ENCODE results near the gene CELA2B. TPM values are rescaled to one million over a fixed set of nuclear protein-coding genes. Genes with fewer than 3 reads are reported as not detected.

The CELA2B gene
- total and polyA plus RNA-seq, 4 donors = not detected

DNA sequence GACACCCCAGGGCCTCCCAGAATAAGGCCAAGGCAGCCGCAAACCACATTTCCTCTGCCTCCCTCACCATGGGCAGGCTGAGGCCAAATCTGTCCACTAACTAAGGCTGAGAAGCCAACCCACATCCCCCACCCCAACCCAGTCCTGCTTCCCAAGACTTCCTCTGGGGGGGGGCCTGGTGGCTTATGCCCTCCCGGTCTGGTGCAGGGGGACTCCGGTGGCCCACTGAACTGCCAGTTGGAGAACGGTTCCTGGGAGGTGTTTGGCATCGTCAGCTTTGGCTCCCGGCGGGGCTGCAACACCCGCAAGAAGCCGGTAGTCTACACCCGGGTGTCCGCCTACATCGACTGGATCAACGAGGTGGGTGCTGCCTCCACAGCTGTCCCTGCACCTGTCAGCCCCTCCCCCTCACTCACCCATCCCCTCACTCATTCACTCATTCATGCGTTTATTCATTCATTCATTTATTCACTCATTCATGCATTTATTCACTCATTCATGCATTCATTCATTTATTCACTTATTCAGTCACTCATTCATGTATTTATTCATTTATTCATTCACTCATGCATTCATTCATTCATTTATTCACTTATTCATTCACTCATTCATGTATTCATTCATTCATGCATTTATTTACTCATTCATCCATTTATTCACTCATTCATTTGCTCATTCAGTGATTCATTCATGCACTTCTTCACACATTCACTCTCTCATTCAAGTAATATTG lies 30.3 kb upstream of the CELA2B start:
- Histone ChIP-seq H3K36me3 (ENCODE audit: control insufficient read depth in 4 of 4, insufficient read depth in 3 of 4, low read depth in 1 of 4, low read length in 3 of 4) (no peaks in the 10 kb centered on the region), H3K9me3 (ENCODE audit: control insufficient read depth in 4 of 4, low read length in 3 of 4) (no peaks in the 10 kb centered on the region), H3K4me1 (ENCODE audit: control insufficient read depth in 4 of 4, insufficient read depth in 4 of 4, low read length in 3 of 4) (no peaks in the 10 kb centered on the region), H3K27me3 (ENCODE audit: control insufficient read depth in 4 of 4, insufficient read depth in 4 of 4, low read length in 3 of 4) (no peaks in the 10 kb centered on the region), H3K4me3 (ENCODE audit: low read depth in 1 of 3, low read length in 3 of 3) (no peak overlapping the region), H3K9ac (ENCODE audit: low read depth in 1 of 2, low read length in 2 of 2) (no peak overlapping the region), H3K27ac (ENCODE audit: low read depth in 1 of 2, low read length in 2 of 2) (no peak overlapping the region)
- 86% methylated on average over 14 of the region's 14 CpGs for WGBS
- DNase-seq (ENCODE audit: low spot score) = no peak
- no peak for TF ChIP-seq HNF4A (conservative IDR thresholded peaks at IDR 0.05)
- TF ChIP-seq SP1 (IDR thresholded peaks at IDR 0.05) = no peak
- no peak for TF ChIP-seq ATF3 (IDR thresholded peaks at IDR 0.05)
- no peak for TF ChIP-seq CTCF (IDR thresholded peaks at IDR 0.05; ENCODE audit: low read depth, low read length, missing input control)
- no peak for TF ChIP-seq NR2F2 (IDR thresholded peaks at IDR 0.05)
- TF ChIP-seq, protein P1, sequence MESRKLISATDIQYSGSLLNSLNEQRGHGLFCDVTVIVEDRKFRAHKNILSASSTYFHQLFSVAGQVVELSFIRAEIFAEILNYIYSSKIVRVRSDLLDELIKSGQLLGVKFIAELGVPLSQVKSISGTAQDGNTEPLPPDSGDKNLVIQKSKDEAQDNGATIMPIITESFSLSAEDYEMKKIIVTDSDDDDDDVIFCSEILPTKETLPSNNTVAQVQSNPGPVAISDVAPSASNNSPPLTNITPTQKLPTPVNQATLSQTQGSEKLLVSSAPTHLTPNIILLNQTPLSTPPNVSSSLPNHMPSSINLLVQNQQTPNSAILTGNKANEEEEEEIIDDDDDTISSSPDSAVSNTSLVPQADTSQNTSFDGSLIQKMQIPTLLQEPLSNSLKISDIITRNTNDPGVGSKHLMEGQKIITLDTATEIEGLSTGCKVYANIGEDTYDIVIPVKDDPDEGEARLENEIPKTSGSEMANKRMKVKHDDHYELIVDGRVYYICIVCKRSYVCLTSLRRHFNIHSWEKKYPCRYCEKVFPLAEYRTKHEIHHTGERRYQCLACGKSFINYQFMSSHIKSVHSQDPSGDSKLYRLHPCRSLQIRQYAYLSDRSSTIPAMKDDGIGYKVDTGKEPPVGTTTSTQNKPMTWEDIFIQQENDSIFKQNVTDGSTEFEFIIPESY (IDR thresholded peaks at IDR 0.05) = no peak

DNA sequence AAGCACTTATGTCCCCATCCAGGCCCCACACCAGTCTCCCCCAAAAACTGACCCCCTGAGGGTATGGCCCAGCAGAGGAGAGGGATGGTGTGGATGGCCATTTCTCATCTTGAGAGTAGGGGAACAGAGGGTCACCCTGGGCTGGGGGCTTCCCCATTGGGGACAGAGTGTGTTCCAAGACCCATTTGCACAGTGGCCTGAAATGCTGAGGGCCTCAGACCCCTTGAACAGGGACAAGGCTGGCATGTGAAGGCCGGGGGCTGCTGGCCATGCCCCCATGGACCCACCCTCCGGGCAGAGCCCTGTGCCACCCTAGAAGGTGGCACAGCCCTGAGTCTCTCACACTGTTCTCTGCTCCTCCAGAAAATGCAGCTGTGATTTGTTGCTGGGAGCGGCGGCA lies 29.7 kb upstream of the CELA2B start:
- Histone ChIP-seq H3K27me3 (ENCODE audit: control insufficient read depth in 4 of 4, insufficient read depth in 4 of 4, low read length in 3 of 4) (no peaks in the 10 kb centered on the region), H3K27ac (ENCODE audit: low read depth in 1 of 2, low read length in 2 of 2) (no peak overlapping the region), H3K4me3 (ENCODE audit: low read depth in 1 of 3, low read length in 3 of 3) (no peak overlapping the region), H3K4me1 (ENCODE audit: control insufficient read depth in 4 of 4, insufficient read depth in 4 of 4, low read length in 3 of 4) (no peaks in the 10 kb centered on the region), H3K9me3 (ENCODE audit: control insufficient read depth in 4 of 4, low read length in 3 of 4) (no peaks in the 10 kb centered on the region), H3K36me3 (ENCODE audit: control insufficient read depth in 4 of 4, insufficient read depth in 3 of 4, low read depth in 1 of 4, low read length in 3 of 4) (no peaks in the 10 kb centered on the region), H3K9ac (ENCODE audit: low read depth in 1 of 2, low read length in 2 of 2) (no peak overlapping the region)
- TF ChIP-seq EGR1 (IDR thresholded peaks at IDR 0.05; ENCODE audit: low read depth in 2 of 2) = no peak
- TF ChIP-seq FOXA1 (IDR thresholded peaks at IDR 0.05) = no peak
- TF ChIP-seq YY1 (IDR thresholded peaks at IDR 0.05) = no peak
- no peak for TF ChIP-seq GABPA (IDR thresholded peaks at IDR 0.05 in 1 of 2, conservative IDR thresholded peaks at IDR 0.05 in 1 of 2)
- TF ChIP-seq REST (IDR thresholded peaks at IDR 0.05) = no peak
- TF ChIP-seq JUND (IDR thresholded peaks at IDR 0.05) = no peak
- no peak for TF ChIP-seq FOXA2 (IDR thresholded peaks at IDR 0.05)
- TF ChIP-seq RXRA (IDR thresholded peaks at IDR 0.05) = no peak
- no peak for DNase-seq (ENCODE audit: low spot score)
- WGBS = 81% methylated on average over 4 of the region's 4 CpGs
